Colonic mucosa (tissue), 4 donors: Measurements from ENCODE around the gene KRT33B. TPM values are rescaled to one million over a fixed set of nuclear protein-coding genes. Genes with fewer than 3 reads are reported as not detected.

Experiments used
- DNase-seq: peaks from one replicate; pipeline ENCODE4 v3.0.0-alpha.2; 2020
- H3K27ac ChIP-seq: fragments of 200-600 bp; one replicate; pipeline ENCODE4 v1.8.0; 2021
- H3K27me3 ChIP-seq: fragments of 200-600 bp; one replicate; pipeline ENCODE4 v1.8.0; 2021
- H3K36me3 ChIP-seq: fragments of 200-600 bp; one replicate; pipeline ENCODE4 v1.8.0; 2021
- H3K4me1 ChIP-seq: fragments of 200-600 bp; one replicate; pipeline ENCODE4 v1.8.0; 2021; ENCODE audit warnings: mild to moderate bottlenecking
- H3K4me3 ChIP-seq: fragments of 200-600 bp; one replicate; pipeline ENCODE4 v1.8.0; 2021
- H3K9ac ChIP-seq, 2 donors: one replicate each; pipeline ENCODE4 v1.7.0; 2013; ENCODE audit warnings: control low read depth in 2 of 2, low read depth in 2 of 2, low read length in 2 of 2
- H3K9me3 ChIP-seq: fragments of 200-600 bp; one replicate; pipeline ENCODE4 v1.8.0; 2021
- CTCF ChIP-seq: fragments of 200-600 bp; IDR thresholded peaks from one replicate; pipeline ENCODE4 v1.8.0; 2022; ENCODE audit warnings: antibody characterized with exemption, mild to moderate bottlenecking
- intact Hi-C: fragments of 100-400 bp; cut with DNase I; formaldehyde crosslinking; loops from one replicate; pipeline ENCODE4 v1.14.1; 2022
- total RNA-seq, 2 donors: library from RNA; stranded (reverse); fragmentation: NEBNext Ultra II Directional in 1 of 2; extraction: Animal tissue kit (Norgen Biotek cat#: 25700) in 1 of 2; gene quantifications; one replicate each; pipeline ENCODE4 v1.2.1, GENCODE V29; 2021
- donor health status: healthy.
- donor health status: DM: no; HTN: no; CAD: no.
- donor health status: DM: no; HTN: no; CAD: no.

KRT33B gene
- not detected for total RNA-seq

DNA sequence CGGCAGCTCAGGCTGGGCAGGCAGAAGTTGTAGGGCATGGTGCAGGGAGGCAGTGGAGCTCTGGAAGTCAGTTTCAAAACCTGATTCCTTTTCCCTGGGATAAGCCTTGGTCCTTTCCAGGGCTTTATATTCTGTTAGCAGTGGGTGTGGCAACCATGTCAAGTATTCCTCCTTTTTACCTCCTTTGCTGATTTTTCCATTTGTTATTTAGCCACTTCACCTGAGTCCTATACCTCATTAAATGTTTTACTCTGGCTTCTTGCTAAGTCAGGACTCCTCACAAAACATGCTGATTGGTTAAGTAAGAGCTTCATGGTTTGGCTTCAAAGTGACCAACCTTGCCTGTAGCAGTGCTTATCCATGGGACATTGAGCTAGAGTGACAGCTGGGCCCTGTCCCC lies at the start of gene KRT33B:
KRT33B (minus strand) TSS at position 101 of the 400 bp plus-strand sequence; CDS start at position 38, 63 bp downstream.
- no peak for DNase-seq
- no peak for TF ChIP-seq CTCF
- Histone ChIP-seq H3K9ac (no peak within 1 kb of the TSS), H3K9me3 (no peaks in the 10 kb centered on the region), H3K4me1 (no peaks in the 10 kb centered on the region), H3K4me3 (no peak within 1 kb of the TSS), H3K27me3 (no peaks in the 10 kb centered on the region), H3K36me3 (no peaks in the 10 kb centered on the region), H3K27ac (no peak within 1 kb of the TSS)
- intact Hi-C loops, result no loop called here

GRCh38 chr17:41418116-41418860 lies 48.7 kb upstream of the KRT33B start:
- Histone ChIP-seq H3K27me3 (no peaks in the 10 kb centered on the region), H3K9me3 (no peaks in the 10 kb centered on the region), H3K27ac (no peak overlapping the region), H3K4me3 (no peak overlapping the region), H3K9ac (no peak overlapping the region), H3K4me1 (no peaks in the 10 kb centered on the region), H3K36me3 (no peaks in the 10 kb centered on the region)
- no peak for DNase-seq
- no peak for TF ChIP-seq CTCF
- intact Hi-C loops, result no loop called here

- TF ChIP-seq CTCF, result peak; percentile 33
- Histone ChIP-seq H3K4me3 (no peak overlapping the region), H3K9me3 (no peaks in the 10 kb centered on the region), H3K4me1 (no peaks in the 10 kb centered on the region), H3K36me3 (no peaks in the 10 kb centered on the region), H3K9ac (no peak overlapping the region), H3K27me3 (no peaks in the 10 kb centered on the region), H3K27ac (no peak overlapping the region)
- intact Hi-C loops, result no loop called here
- no peak for DNase-seq
Observed at GRCh38 chr17:41417576-41418015, 48.0 kb upstream of the KRT33B start.

DNA sequence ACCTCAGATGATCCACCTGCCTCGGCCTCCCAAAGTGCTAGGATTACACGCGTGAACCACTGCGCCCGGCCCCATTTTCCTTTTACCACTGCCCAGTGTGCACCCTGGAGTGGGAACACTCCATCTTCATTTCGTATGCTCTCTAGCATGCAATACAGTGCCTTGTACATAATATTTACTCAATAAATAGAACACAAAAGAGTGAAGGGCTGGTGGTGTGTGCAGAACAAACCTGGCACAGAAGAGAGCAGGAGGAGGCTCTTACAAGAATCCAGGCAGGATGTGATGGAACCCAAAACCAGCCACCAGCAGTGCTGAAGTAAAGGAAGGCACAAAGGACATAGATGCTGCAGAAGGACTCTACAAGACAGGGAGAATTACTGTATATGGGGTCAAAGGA lies 47.5 kb upstream of the KRT33B start:
- Histone ChIP-seq H3K36me3 (no peaks in the 10 kb centered on the region), H3K27ac (no peak overlapping the region), H3K9ac (no peak overlapping the region), H3K4me1 (no peaks in the 10 kb centered on the region), H3K27me3 (no peaks in the 10 kb centered on the region), H3K9me3 (no peaks in the 10 kb centered on the region), H3K4me3 (no peak overlapping the region)
- TF ChIP-seq CTCF, result no peak
- intact Hi-C loops, result no loop called here
- no peak for DNase-seq

DNA sequence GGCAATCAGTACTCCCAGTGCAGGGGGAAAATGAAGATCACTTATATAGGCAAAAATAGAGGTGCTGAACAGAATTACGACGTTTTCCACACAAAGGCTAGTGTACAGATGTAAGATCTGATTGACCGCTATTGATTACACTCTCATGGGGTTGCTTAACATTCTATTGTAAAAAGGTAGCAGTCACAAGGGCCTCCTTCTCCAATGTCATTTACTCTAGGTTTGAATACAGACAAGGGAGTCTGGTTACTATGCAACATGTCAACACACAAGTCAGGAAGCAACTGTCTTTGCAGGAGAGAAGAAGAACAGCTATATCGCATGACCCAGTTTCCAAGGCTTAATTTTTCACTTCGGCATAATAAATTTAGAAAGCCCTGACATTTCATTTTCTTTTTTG lies 46.9 kb upstream of the KRT33B start:
- intact Hi-C loops, result no loop called here

More for the DNA sequence above, 46.9 kb upstream of the KRT33B start:
- Histone ChIP-seq H3K4me3 (no peak overlapping the region), H3K27ac (no peak overlapping the region), H3K4me1 (no peaks in the 10 kb centered on the region), H3K36me3 (no peaks in the 10 kb centered on the region), H3K9me3 (no peaks in the 10 kb centered on the region), H3K9ac (no peak overlapping the region), H3K27me3 (no peaks in the 10 kb centered on the region)
- no peak for DNase-seq
- TF ChIP-seq CTCF, result no peak
